ENCODE data around the gene UVSSA.

- TF ChIP-seq CTCF (IDR thresholded peaks at IDR 0.05) (no peak), EZH2 (IDR thresholded peaks at IDR 0.05; ENCODE audit: borderline replicate concordance, insufficient read depth, low read depth, low read length, poor library complexity, severe bottlenecking) (no peak)
Measured at GRCh38 chr4:1375761-1376322, 28.8 kb downstream of the UVSSA start.

Data from B cell (primary cell).